CD4-positive, CD25-positive, alpha-beta regulatory T cell (primary cell): ENCODE data around the gene TMEM178B. TPM values are rescaled to one million over a fixed set of nuclear protein-coding genes. Genes with fewer than 3 reads are reported as not detected.
"Not testable (repeated sequence)": the region's sequence is repeated elsewhere in the genome, so short reads cannot be mapped to it uniquely, and the experiment has no call there.

ENCODE experiments used
- ATAC-seq, 2 donors: fragments of 150-1000 bp; cut with Tn5 transposase; one replicate each; pipeline ENCODE4 v1.10.0; 2021; ENCODE audit warnings: low read depth in 2 of 2, moderate number of reproducible peaks in 2 of 2, moderate library complexity in 1 of 2
- DNase-seq, 3 donors: peaks; one replicate each; pipeline versions ENCODE4 v3.0.0 to v3.0.0-alpha.2; 2012 to 2022; ENCODE audit warnings: mixed read lengths in 1 of 3
- H3K27ac ChIP-seq: one replicate; pipeline ENCODE4 v1.7.0; 2013; ENCODE audit warnings: mild to moderate bottlenecking, low read length; ENCODE audit not compliant: insufficient read depth, poor library complexity, severe bottlenecking
- H3K27me3 ChIP-seq: one replicate; pipeline ENCODE4 v1.7.0; 2013; ENCODE audit warnings: low read length; ENCODE audit not compliant: control insufficient read depth, insufficient read depth
- H3K36me3 ChIP-seq: one replicate; pipeline ENCODE4 v1.7.0; 2013; ENCODE audit warnings: mild to moderate bottlenecking, low read length, moderate library complexity; ENCODE audit not compliant: control insufficient read depth, insufficient read depth
- H3K4me1 ChIP-seq: 2 replicates; pipeline ENCODE4 v1.7.0; 2013; ENCODE audit warnings: mild to moderate bottlenecking, low read length; ENCODE audit not compliant: insufficient read depth, control insufficient read depth, poor library complexity, severe bottlenecking
- H3K4me3 ChIP-seq: one replicate; pipeline ENCODE4 v1.7.0; 2013; ENCODE audit warnings: low read depth, mild to moderate bottlenecking, low read length, moderate library complexity
- H3K9me3 ChIP-seq, 2 experiments: 1 replicate in 1 of 2; 2 replicates in 1 of 2; pipeline ENCODE4 v1.7.0; 2013; ENCODE audit warnings: low read length in 2 of 2, mild to moderate bottlenecking in 1 of 2, moderate library complexity in 1 of 2; ENCODE audit not compliant: control insufficient read depth in 2 of 2
- H3K27ac Mint-ChIP-seq, 3 donors: one replicate each; pipeline ENCODE4 v1.8.0; 2020 to 2022; ENCODE audit warnings: mild to moderate bottlenecking in 3 of 3, mixed read lengths in 3 of 3, moderate library complexity in 2 of 3
- H3K27me3 Mint-ChIP-seq: one replicate; pipeline ENCODE4 v1.8.0; 2022; ENCODE audit warnings: mild to moderate bottlenecking, mixed read lengths
- H3K36me3 Mint-ChIP-seq: one replicate; pipeline ENCODE4 v1.8.0; 2020; ENCODE audit warnings: mixed read lengths
- H3K4me1 Mint-ChIP-seq, 4 donors: one replicate each; pipeline ENCODE4 v1.8.0; 2020 to 2022; ENCODE audit warnings: mixed read lengths in 4 of 4, mild to moderate bottlenecking in 1 of 4
- H3K4me3 Mint-ChIP-seq, 4 donors: one replicate each; pipeline ENCODE4 v1.8.0; 2020 to 2022; ENCODE audit warnings: mild to moderate bottlenecking in 4 of 4, mixed read lengths in 4 of 4, moderate library complexity in 3 of 4
- H3K9me3 Mint-ChIP-seq, 7 donors: one replicate each; pipeline ENCODE4 v1.8.0; 2020 to 2022; ENCODE audit warnings: mixed read lengths in 7 of 7, mild to moderate bottlenecking in 3 of 7, moderate library complexity in 2 of 7
- polyA plus RNA-seq, 4 donors: library from polyadenylated mRNA; unstranded; fragments of 300-500 nt; fragmentation: Illumina TruSeq; gene quantifications; one replicate each; pipeline ENCODE4 v1.2.3, GENCODE V29; 2021
- total RNA-seq: library from RNA; stranded (reverse); gene quantifications from one replicate; pipeline ENCODE4 v1.2.3, GENCODE V29; 2022

TMEM178B gene
- total and polyA plus RNA-seq, 5 donors from 2014 or later: 0.10 TPM; not detected in 4

DNA sequence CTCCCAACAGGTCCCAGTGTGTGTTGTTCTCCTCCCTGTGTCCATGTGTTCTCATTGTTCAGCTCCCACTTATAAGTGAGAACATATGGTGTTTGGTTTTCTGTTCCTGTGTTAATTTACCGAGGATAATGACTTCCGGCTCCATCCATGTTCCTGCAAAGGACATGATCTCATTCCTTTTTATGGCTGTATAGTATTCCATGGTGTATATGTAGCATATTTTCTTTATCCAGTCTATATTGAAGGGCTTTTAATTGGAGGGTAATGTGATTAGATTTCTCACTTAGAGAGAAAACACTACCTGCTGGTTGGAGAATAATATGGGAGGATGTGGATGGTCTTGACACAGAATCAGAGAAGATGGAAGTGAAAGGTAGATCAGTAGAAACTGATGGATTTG lies 256.4 kb downstream of the TMEM178B start:
- not testable (repeated sequence) for H3K36me3 ChIP-seq, DNase-seq, H3K4me3 Mint-ChIP-seq, H3K9me3 ChIP-seq, H3K4me1 ChIP-seq, H3K9me3 Mint-ChIP-seq, H3K4me3 ChIP-seq, H3K4me1 Mint-ChIP-seq, H3K27me3 ChIP-seq, ATAC-seq, H3K27ac Mint-ChIP-seq, H3K27me3 Mint-ChIP-seq, H3K36me3 Mint-ChIP-seq, H3K27ac ChIP-seq

DNA sequence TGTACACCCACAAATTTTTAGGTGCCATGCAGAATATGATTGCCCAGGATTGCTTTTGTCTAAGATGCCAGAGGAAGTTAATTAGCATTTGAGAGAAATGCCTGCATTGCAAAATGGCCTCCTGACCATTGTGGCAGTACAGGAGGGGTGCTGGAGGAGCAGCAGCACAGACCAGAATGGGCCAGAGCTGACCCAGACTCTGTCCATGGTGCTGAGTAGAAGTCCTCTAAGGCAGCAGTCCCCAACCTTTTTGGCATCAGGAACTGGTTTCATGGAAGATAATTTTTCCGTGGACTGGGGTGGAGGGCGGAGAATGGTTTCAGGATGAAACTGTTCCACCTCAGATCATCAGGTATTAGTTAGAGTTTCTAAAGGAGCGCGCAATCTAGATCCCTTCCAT lies 259.6 kb downstream of the TMEM178B start:
- Mint-ChIP-seq H3K27ac (no peak overlapping the region), H3K9me3 (peaks cover 0 to 4% (median 0%) of the 10 kb centered on the region in 7 donors), H3K27me3 (no peaks in the 10 kb centered on the region), H3K4me1 (no peaks in the 10 kb centered on the region), H3K36me3 (no peaks in the 10 kb centered on the region), H3K4me3 (no peak overlapping the region)
- ATAC-seq: no peak
- no peaks in the 10 kb centered on the region for H3K27me3 ChIP-seq
- H3K27ac ChIP-seq: no peak overlapping the region
- no peak overlapping the region for H3K4me3 ChIP-seq
- no peak for DNase-seq
- H3K9me3 ChIP-seq: no peaks in the 10 kb centered on the region
- H3K36me3 ChIP-seq: no peaks in the 10 kb centered on the region
- H3K4me1 ChIP-seq: no peaks in the 10 kb centered on the region

DNA sequence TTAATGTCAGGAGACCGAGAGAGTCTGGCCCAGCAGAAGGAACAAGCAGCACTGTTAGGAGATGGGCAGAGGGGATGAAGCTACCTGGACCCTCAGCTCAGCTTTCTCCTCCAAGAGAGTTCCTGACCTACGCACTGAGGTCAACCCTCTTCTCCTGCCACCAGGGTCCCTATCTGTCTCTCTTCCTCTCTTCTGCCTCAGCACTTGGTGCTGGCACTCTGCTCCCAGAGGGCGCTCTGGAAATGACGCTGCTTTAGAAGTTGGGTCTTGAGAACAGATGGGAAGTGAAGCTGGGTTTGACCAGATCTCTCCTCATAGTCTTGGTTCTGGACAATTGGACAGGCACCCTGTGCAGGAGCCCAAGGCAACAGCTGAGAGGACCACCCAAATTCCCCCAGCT lies 261.3 kb downstream of the TMEM178B start:
- Histone ChIP-seq H3K9me3 (no peaks in the 10 kb centered on the region), H3K4me3 (no peak overlapping the region), H3K27ac (no peak overlapping the region), H3K4me1 (no peaks in the 10 kb centered on the region), H3K36me3 (no peaks in the 10 kb centered on the region), H3K27me3 (no peaks in the 10 kb centered on the region)
- H3K36me3 Mint-ChIP-seq: no peaks in the 10 kb centered on the region
- no peak overlapping the region for H3K4me3 Mint-ChIP-seq
- H3K9me3 Mint-ChIP-seq: peaks cover 0 to 4% (median 0%) of the 10 kb centered on the region in 7 donors
- ATAC-seq (no peak), DNase-seq (no peak)
- no peaks in the 10 kb centered on the region for H3K27me3 Mint-ChIP-seq
- no peaks in the 10 kb centered on the region for H3K4me1 Mint-ChIP-seq
- no peak overlapping the region for H3K27ac Mint-ChIP-seq

DNA sequence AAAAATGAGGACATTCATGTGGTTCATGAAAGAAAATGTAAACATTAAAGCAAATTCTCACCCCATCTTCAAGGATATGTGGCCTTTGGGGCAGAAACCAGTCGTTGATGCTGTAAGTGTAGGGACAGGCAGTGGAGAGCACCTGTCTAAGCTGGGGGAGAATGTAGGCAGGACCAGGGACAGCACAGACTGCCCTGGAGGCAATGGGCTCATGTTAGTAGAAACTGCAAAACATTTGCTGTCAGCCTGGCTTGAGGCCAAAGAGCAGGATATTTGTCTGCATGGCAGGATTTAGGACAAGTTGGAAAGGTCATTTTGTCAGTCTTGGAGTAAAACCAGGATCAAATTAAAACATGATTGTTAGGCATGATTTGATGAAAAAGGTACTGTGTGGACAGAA lies 265.7 kb downstream of the TMEM178B start:
- Histone ChIP-seq H3K27me3 (no peaks in the 10 kb centered on the region), H3K27ac (no peak overlapping the region), H3K9me3 (no peaks in the 10 kb centered on the region), H3K4me1 (no peaks in the 10 kb centered on the region), H3K4me3 (no peak overlapping the region), H3K36me3 (no peaks in the 10 kb centered on the region)
- Mint-ChIP-seq H3K36me3 (no peaks in the 10 kb centered on the region), H3K9me3 (peaks cover 0 to 2% (median 0%) of the 10 kb centered on the region in 7 donors), H3K27me3 (no peaks in the 10 kb centered on the region), H3K4me3 (no peak overlapping the region), H3K27ac (no peak overlapping the region), H3K4me1 (no peaks in the 10 kb centered on the region)
- DNase-seq (no peak), ATAC-seq (no peak)

DNA sequence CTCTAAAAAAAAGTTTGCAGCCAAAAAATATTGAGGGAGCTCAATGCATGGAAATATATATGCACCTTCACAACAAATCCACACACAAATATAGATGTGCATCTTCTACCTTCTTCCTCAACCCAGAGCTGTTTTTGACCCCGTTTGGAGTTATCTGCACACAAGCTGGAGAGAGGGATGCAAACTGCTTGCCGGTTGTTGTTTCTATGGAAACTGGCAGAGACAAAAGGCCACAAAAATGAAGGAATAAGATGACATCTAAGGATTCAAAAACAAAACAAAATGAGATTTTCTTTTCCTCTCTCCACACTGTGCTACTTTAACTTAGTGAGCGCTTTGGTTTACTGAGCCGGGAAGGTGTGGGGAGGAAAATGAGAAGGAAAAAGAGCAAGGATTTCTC lies 267.1 kb downstream of the TMEM178B start:
- Mint-ChIP-seq H3K4me1 (no peaks in the 10 kb centered on the region), H3K27ac (no peak overlapping the region)

DNA sequence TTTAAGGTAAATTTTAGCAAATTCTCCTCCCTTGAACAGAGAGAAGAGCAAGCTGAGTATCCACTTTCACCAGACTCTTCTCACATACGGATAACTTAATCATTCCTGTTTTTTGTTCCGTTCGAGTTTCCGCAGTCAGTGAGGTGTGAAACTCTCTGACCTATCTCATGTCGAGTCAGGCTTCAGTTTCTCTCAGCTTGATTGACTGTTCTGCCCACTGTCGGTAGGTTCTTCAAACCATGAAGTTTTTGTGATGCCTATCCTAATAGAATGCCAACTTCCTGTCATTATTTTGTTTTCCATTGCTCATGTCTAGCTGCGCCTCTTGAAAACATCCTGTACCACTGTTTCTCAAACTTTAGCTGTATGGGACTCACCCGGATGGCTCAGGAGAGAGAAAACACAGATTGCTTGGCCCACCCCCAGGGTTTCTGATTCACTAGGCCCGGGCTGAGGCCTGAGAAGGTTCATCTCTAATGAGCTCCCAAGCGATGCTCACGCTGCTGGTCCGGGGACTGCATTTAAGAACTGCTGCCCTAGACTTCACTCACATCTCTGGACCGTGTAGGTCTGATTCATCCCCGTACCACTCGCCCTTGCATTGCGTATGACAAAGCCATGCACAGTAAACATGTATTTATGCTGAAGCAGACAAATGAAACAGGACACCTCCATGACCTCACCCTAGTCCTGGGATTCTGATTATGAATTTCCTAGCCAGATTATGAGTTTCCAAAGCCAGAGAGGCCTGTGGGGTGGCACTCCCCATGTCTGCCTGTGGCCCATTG lies 269.0 kb downstream of the TMEM178B start:
- H3K4me3 ChIP-seq: no peak overlapping the region
- Mint-ChIP-seq H3K27me3 (no peaks in the 10 kb centered on the region), H3K36me3 (no peaks in the 10 kb centered on the region), H3K4me3 (no peak overlapping the region), H3K4me1 (no peaks in the 10 kb centered on the region), H3K9me3 (peaks cover 0 to 2% (median 0%) of the 10 kb centered on the region in 7 donors), H3K27ac (no peak overlapping the region)
- DNase-seq: no peak
- no peak overlapping the region for H3K27ac ChIP-seq
- no peaks in the 10 kb centered on the region for H3K36me3 ChIP-seq
- H3K27me3 ChIP-seq: no peaks in the 10 kb centered on the region
- no peaks in the 10 kb centered on the region for H3K9me3 ChIP-seq
- ATAC-seq: no peak
- no peaks in the 10 kb centered on the region for H3K4me1 ChIP-seq

More for the DNA sequence above, 267.1 kb downstream of the TMEM178B start:
- no peaks in the 10 kb centered on the region for H3K9me3 ChIP-seq
- H3K4me1 ChIP-seq: no peaks in the 10 kb centered on the region
- H3K27ac ChIP-seq: no peak overlapping the region
- no peak for ATAC-seq
- no peaks in the 10 kb centered on the region for H3K27me3 Mint-ChIP-seq
- no peak for DNase-seq
- no peaks in the 10 kb centered on the region for H3K36me3 ChIP-seq
- no peak overlapping the region for H3K4me3 ChIP-seq
- H3K9me3 Mint-ChIP-seq: peaks cover 0 to 2% (median 0%) of the 10 kb centered on the region in 7 donors
- H3K36me3 Mint-ChIP-seq: no peaks in the 10 kb centered on the region
- no peak overlapping the region for H3K4me3 Mint-ChIP-seq
- no peaks in the 10 kb centered on the region for H3K27me3 ChIP-seq

DNA sequence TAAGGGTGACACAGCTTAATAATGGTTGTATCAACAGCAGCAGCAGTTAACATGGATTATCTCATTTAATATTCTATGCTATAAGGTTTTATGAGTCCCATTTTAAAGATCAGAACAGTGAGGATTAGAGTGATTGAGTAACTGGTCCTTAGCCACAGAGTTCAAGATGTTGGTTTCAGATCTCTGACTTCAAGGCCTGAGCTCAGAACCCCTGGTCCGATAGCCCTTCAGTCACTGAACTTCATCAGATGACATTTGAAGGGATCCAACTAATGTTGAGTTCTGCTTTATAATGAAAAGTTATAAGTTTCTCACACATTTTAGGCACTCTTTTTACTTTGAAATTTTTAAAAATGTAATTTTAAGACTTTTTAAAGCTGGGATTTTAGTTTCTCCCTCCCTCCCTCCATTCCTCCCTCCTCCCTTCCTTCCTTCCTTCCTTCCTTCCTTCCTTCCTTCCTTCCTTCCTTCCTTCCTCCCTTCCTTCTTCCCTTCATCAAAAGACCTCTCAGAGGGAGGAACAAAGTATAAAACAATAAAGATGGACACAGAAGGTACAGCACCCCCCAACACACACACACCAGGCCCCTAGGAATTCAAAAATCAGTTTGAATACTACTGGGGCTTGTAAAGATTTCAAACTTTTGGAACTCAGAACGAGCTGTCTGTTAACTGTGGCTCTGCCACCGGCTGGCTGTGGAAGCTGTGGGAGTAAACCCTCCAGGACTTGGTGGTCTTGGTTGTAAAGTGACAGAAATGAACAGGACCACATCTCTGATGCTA lies 270.5 kb downstream of the TMEM178B start:
- Histone ChIP-seq H3K9me3 (no peaks in the 10 kb centered on the region), H3K27me3 (peaks cover 1% of the 10 kb centered on the region), H3K4me3 (no peak overlapping the region), H3K27ac (no peak overlapping the region), H3K36me3 (no peaks in the 10 kb centered on the region), H3K4me1 (no peaks in the 10 kb centered on the region)
- ATAC-seq (no peak), DNase-seq (no peak)
- Mint-ChIP-seq H3K4me3 (no peak overlapping the region), H3K4me1 (no peaks in the 10 kb centered on the region), H3K27me3 (no peaks in the 10 kb centered on the region), H3K9me3 (peaks cover 0 to 2% (median 0%) of the 10 kb centered on the region in 7 donors), H3K36me3 (no peaks in the 10 kb centered on the region), H3K27ac (no peak overlapping the region)
